A204.1 (cell line): Measurements from ENCODE around the gene FBLN1.
"Not testable (repeated sequence)": the region's sequence is repeated elsewhere in the genome, so short reads cannot be mapped to it uniquely, and the experiment has no call there.

Source experiments
- FAIRE-seq: peaks from 2 replicates; lab custom pipeline; 2012; peaks lifted over from hg19 to GRCh38; lab: Jason Lieb, UNC

FBLN1 gene

GRCh38 chr22:45585946-45586540 lies 83.4 kb downstream of the FBLN1 start:
- no peak for FAIRE-seq

GRCh38 chr22:45586651-45587405 lies 84.1 kb downstream of the FBLN1 start:
- FAIRE-seq: no peak

- no peak for FAIRE-seq
These were observed 85.2 kb downstream of the FBLN1 start for GRCh38 chr22:45587638-45588505.

- no peak for FAIRE-seq
These were observed 86.9 kb downstream of the FBLN1 start for GRCh38 chr22:45589556-45589955.

GRCh38 chr22:45590262-45590661 lies 87.6 kb downstream of the FBLN1 start:
- no peak for FAIRE-seq

- FAIRE-seq: not testable (repeated sequence)
These were observed 89.0 kb downstream of the FBLN1 start for GRCh38 chr22:45591633-45592213.

GRCh38 chr22:45594123-45594941 lies 91.6 kb downstream of the FBLN1 start:
- FAIRE-seq: no peak

- no peak for FAIRE-seq
These were observed 94.9 kb downstream of the FBLN1 start for GRCh38 chr22:45597460-45598192.

- FAIRE-seq: no peak
These were observed 96.0 kb downstream of the FBLN1 start for GRCh38 chr22:45598596-45599217.

GRCh38 chr22:45599836-45600577 lies 97.3 kb downstream of the FBLN1 start:
- no peak for FAIRE-seq

- FAIRE-seq: no peak
These were observed 98.4 kb downstream of the FBLN1 start for GRCh38 chr22:45600790-45601730.

- FAIRE-seq: no peak
These were observed 99.5 kb downstream of the FBLN1 start for GRCh38 chr22:45602004-45602733.

- FAIRE-seq: no peak
These were observed 100.3 kb downstream of the FBLN1 start for GRCh38 chr22:45602824-45603595.

- no peak for FAIRE-seq
These were observed 100.9 kb downstream of the FBLN1 start for GRCh38 chr22:45603619-45604018.

- not testable (repeated sequence) for FAIRE-seq
These were observed 105.4 kb downstream of the FBLN1 start for GRCh38 chr22:45608045-45608444.

- FAIRE-seq: no peak
These were observed 106.1 kb downstream of the FBLN1 start for GRCh38 chr22:45608763-45609180.

GRCh38 chr22:45612451-45612901 lies 109.8 kb downstream of the FBLN1 start:
- FAIRE-seq: no peak
